SHP77 treated with DMSO at 0.1 percent for 48 hours (cell line): ENCODE measurements around the gene CD38.
"Not testable (repeated sequence)": the region's sequence is repeated elsewhere in the genome, so short reads cannot be mapped to it uniquely, and the experiment has no call there.

ENCODE experiments used
- DNase-seq: peaks from one replicate; lab custom pipeline; 2025; lab: John Stamatoyannopoulos, UW

Gene CD38

GRCh38 chr4:15799141-15799540, 21.0 kb downstream of the CD38 start:
- no peak for DNase-seq

- DNase-seq, result no peak
These were observed 21.6 kb downstream of the CD38 start for GRCh38 chr4:15799701-15800100.

GRCh38 chr4:15802497-15802896, 24.4 kb downstream of the CD38 start:
- DNase-seq, result not testable (repeated sequence)

GRCh38 chr4:15805583-15806517, 27.7 kb downstream of the CD38 start:
- DNase-seq, result no peak

DNA sequence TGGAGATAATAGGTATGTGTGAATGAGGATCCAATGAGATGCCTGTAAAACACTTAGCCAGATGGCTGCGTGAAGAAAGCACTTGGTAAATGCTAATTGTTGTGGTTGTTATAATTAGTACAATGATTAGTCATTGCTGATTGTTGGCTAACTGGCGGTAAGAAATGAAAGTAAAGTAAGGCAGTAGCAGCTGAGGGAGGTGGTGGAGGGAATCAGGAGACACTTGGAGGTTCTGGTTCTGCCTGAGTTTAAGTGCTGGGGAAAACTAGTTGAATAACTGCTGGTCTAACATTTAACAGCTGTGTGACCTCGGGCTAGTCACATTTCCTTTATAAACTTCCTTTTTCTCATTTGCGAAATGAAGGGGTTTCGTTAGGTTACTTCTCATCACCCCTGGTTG, 30.9 kb downstream of the CD38 start:
- DNase-seq, result no peak

GRCh38 chr4:15809466-15809865, 31.3 kb downstream of the CD38 start:
- no peak for DNase-seq

DNA sequence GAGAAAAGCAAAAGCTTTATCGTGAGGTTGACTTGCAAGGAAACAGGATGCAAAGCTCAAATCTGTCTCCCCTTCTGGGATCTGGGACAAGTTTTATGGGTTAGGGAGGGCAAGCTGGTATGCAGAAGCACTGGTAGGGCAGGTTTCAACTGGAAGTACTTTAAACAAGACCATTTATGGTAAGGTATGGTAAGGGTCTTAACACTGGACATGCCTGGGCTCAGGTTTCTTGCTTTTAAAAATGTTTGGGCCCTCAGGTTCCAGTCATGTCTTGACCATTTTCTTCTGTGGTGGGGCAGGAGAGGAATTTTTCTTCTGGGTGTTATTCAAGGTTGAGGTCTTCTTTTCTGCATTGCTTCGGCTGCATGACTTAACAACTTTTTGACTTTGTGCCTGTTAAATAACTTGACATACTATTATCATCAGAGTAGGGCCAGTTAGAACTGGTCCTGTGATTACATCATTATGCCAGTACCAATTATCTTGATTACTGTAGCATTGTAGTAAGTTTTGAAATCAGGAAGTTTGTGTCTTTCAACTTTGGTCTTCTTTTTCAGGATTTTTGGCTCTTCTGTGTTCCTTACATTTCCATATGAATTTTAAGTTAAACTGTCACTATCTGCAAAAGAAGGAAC, 33.7 kb downstream of the CD38 start:
- no peak for DNase-seq

DNA sequence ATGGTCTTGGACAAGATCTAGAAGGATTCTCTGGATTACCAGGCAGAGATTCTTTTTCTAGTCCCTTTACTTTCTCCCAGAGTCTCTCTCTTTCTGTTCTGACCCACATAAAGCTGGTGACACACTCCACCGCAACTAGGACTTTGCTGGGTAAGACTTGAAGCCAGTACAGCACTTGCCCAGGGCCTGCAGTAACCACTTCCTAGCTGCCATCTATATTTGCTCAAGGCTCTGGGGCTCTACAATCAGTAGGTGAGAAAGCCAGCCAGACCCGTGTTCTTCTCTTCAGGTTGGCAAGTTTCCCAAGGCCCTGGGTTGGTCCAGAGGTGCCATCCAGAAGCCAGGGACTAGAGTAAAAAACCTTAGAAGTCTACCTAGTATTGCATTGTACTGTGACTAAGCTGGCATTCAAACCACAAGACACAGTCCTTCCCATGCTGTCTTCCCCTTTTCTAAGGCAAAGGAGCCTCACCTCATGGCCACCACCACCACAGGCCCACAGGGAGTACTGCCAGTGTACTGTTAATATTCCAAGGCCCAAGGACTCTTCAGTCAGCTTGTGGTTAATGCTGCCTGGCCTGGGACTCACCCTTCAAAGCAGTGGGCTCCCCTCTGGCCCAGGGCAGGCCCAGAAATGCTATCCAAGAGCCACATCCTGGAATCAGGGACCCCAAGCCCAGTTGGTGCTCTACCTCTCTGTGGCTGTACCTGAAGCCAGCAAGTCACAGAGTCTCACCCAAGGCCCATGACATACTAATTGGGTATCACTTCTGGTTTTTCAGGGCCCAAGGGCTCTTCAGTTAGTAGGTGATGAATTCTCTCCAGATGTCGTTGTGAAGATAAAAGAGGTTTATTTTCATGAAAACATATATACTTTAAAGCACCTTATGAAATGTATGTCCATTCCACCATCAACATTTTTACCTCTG, 54.7 kb downstream of the CD38 start:
- DNase-seq, result no peak

DNA sequence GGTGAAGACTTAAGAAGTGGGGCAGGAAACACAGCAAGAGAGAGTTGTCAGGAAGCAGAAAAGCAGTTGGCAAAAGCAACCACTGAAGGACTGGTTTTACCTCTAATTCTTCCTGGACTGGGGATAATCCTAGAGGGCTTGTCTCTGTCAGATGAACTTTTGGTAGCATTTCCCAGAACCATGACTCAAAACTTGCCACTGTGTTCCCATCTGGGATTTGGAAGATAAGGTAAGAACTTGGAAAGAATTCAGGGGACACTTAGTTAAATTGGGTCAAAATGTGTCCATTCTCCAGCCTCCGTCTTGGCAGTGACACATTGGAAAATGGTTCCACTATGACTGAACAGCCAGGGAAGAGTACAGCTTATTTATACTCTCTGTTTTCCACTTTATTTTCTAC, 55.7 kb downstream of the CD38 start:
- DNase-seq, result no peak

GRCh38 chr4:15836362-15836761, 58.2 kb downstream of the CD38 start:
- DNase-seq, result no peak

DNA sequence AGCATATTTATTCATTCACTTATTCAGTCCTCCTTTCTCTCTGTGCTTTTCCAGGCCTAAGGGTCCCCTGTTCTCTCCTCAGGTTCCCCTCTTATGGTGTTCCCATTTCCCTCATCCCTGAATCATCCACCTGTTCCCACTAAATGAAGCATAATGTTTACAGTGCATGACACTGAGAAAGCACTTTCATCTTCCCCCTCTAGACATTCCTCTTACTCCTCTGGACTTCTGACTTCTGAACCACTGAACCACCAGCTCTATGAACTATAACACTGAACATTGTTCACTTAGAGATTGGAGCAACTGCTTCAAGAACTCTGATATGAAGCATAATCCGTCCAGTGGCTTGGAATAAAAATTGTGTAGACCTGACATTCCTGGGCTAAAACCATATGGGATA, 59.5 kb downstream of the CD38 start:
- DNase-seq, result no peak

GRCh38 chr4:15841194-15841730, 63.1 kb downstream of the CD38 start:
- DNase-seq, result not testable (repeated sequence)

DNA sequence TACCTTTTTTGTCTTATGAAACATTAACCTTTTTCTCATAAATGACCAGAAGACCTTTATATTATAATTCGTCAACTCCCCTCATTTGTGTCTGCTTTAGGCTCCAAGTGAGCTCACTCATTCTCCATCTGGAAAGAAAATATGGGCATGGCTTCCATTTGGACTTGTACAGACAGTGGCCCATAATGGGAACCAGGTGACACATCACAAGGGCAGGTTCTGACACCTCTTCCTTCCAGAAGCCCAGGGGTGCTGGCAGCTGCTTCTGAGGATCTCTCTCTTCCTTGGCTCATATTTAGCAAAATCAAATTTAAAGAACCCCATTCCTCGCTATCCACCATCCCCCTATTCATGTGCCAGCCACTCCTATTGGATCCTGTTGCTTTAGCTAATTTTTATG, 69.6 kb downstream of the CD38 start:
- no peak for DNase-seq

DNA sequence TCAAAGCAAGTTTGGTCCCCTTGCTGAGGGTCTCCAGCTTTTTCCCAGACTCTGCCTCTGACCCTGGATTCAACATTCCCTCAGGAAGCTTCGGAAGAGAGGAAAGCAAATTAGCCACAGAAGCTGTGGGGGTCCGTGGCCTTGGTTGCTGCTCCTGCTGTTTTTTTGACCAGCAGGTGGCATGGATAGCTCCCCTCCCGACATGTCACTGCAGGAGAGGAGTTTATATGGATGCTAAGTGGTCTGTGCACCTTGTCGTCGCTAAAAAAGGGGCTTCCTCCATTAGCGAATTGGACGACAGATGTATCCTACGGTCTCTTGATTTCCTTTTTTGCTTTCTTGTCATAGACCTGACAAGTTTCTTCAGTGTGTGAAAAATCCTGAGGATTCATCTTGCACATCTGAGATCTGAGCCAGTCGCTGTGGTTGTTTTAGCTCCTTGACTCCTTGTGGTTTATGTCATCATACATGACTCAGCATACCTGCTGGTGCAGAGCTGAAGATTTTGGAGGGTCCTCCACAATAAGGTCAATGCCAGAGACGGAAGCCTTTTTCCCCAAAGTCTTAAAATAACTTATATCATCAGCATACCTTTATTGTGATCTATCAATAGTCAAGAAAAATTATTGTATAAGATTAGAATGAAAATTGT, 70.2 kb downstream of the CD38 start:
- DNase-seq, result no peak

- DNase-seq, result no peak
These were observed 73.8 kb downstream of the CD38 start for GRCh38 chr4:15851969-15852368.

DNA sequence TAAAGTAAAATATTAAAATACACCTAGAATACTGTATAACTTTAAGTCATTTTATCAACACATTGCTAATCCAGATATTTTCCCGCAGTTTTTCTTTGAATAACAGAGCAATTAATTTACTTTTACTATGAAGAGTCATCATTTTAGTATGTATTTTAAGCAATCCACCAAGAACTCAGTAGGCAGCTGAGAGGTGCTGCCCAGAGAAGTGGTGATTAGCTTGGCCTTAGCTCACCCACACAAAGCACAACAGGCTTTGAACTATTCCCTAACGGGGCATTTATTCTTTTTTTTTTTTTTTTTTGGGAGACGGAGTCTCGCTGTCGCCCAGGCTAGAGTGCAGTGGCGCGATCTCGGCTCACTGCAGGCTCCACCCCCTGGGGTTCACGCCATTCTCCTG, 74.4 kb downstream of the CD38 start:
- DNase-seq, result no peak

DNA sequence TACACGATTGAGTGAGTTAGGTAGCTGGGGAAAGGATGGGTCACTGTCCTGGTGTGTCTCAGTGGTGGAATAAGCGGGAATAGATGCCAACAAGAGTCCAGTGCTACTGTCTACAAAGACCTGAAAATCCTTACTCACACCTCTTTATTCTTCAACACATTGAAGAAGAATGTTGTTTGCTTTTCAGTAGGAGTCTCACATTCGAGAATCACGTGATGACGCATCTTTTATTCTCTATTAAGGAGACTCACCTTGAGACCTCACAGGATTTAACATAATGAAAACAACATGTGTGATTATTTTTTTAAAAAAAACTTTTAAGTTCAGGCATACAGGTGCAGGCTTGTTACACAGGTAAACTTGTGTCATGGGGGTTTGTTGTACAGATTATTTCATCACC, 75.2 kb downstream of the CD38 start:
- DNase-seq, result no peak

- DNase-seq, result no peak
These were observed 77.8 kb downstream of the CD38 start for GRCh38 chr4:15855804-15856475.

- DNase-seq, result not testable (repeated sequence)
These were observed 83.1 kb downstream of the CD38 start for GRCh38 chr4:15861198-15861597.

DNA sequence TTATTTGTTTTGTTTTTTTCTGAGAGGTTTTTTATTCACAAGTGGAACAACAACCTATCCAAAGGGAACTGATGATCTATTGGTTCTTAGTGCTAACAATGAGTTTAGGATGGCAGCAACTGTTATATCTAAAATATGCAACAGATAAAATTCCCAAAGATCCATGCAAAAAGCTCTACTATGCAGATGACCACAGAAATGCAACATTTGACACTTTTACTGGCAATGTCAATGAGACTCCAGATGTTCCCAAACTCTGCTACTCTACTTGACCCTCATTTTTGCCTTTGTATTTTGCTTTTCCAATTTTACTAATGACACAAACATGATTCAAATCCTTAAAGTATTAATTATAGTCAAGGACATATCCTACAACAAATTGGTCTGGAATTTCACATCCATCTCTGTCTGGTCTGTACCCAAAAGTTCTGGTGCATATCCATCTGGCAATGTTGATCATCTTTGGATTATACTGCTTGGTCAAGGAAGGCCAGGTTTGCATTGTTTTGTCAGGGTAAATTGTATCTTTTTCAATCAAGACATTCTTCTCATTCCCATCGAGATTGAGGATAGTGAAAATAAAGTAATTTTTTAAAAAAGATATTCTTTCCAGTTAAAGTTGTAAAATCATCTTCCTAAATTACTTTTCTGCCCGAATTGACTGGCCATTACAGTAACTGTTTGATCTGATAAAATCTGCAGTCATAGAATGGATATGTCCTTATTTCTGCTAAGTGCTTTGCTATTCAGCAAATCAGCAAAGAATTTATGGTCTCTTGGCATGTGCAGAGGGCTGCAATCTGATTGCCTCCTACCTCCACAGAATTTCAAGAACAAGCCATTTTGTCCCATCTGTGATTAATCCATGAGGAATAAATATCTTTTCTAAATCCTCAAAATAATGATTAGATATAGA, 86.8 kb downstream of the CD38 start:
- DNase-seq, result no peak
